Adrenal gland (tissue), 12 donors: ENCODE measurements around the gene TNFRSF4. TPM values are rescaled to one million over a fixed set of nuclear protein-coding genes. Genes with fewer than 3 reads are reported as not detected.

ENCODE experiments used
- DNase-seq, 7 donors: peaks; one replicate each; pipeline ENCODE4 v3.0.0-alpha.2; 2019 to 2020
- H3K27ac ChIP-seq, 5 donors: fragments of 200-600 bp; sonication (generic) in 4 of 5; 1 replicate in 3 of 5; 2 replicates in 2 of 5; pipeline versions ENCODE4 v1.5.1 to v1.8.0; 2016 to 2020; ENCODE audit warnings: mild to moderate bottlenecking in 1 of 5
- H3K27me3 ChIP-seq: fragments of 200-600 bp; 2 replicates; pipeline ENCODE4 v1.8.0; 2021
- H3K36me3 ChIP-seq, 2 donors: fragments of 200-600 bp; replicated peaks in 1 of 2; 1 replicate in 1 of 2; 2 replicates in 1 of 2; pipeline versions ENCODE4 v1.5.1 to v1.8.0; 2018 to 2022
- H3K4me1 ChIP-seq, 2 donors: fragments of 200-600 bp; replicated peaks in 1 of 2; 1 replicate in 1 of 2; 2 replicates in 1 of 2; pipeline versions ENCODE4 v1.5.1 to v1.8.0; 2018 to 2021
- H3K4me3 ChIP-seq, 4 donors: fragments of 200-600 bp; sonication (generic) in 3 of 4; one replicate each; pipeline ENCODE4 v1.5.1; 2016 to 2018
- H3K9me3 ChIP-seq, 3 donors: fragments of 200-600 bp; sonication (generic) in 1 of 3; replicated peaks in 1 of 3; 1 replicate in 2 of 3; 2 replicates in 1 of 3; pipeline versions ENCODE4 v1.5.1 to v1.8.0; 2016 to 2021
- CTCF ChIP-seq, 6 experiments: fragments of 450-650 bp in 4 of 6; fragments of 200-600 bp in 2 of 6; sonication (generic) in 1 of 6; IDR thresholded peaks; 1 replicate in 5 of 6; 2 replicates in 1 of 6; pipeline versions ENCODE4 v1.5.1 to v1.8.0; 2016 to 2021; ENCODE audit warnings: antibody characterized with exemption in 6 of 6, mild to moderate bottlenecking in 2 of 6, moderate library complexity in 1 of 6
- POLR2A ChIP-seq, 2 donors: fragments of 450-650 bp; IDR thresholded peaks; one replicate each; pipeline ENCODE4 v1.6.1; 2017; ENCODE audit warnings: antibody characterized with exemption in 2 of 2, mild to moderate bottlenecking in 2 of 2, moderate library complexity in 1 of 2
- WGBS, 4 donors: extraction: QIAGEN DNeasy Blood & Tissue Kit in 2 of 4; methylation state at CpG; one replicate each; pipeline versions ENCODE4 v1.1.5 to v1.1.7; 2013 to 2017; 5-methylcytosine and 5-hydroxymethylcytosine counted together
- intact Hi-C, 2 donors: fragments of 100-400 bp; cut with DNase I; formaldehyde crosslinking; loops; one replicate each; pipeline versions ENCODE4 v1.14.1 to v1.15.0; 2022 to 2023
- polyA plus RNA-seq, 3 donors: library from polyadenylated mRNA; stranded (reverse); fragments of 200-250 nt in 2 of 3; fragments of 350-450 nt in 1 of 3; fragmentation: Illumina TruSeq in 1 of 3; extraction: RNeasy Lipid Tissue Mini Kit (QIAGEN cat#74804) in 1 of 3; gene quantifications; one replicate each; pipeline ENCODE4 v1.2.3, GENCODE V29; 2013 to 2014
- total RNA-seq, 9 donors: library from RNA; depleted of rRNA in 4 of 9; stranded (reverse); fragments of >200 nt in 4 of 9; fragments of 120-200 nt in 1 of 9; fragmentation: NEBNext Ultra II Directional in 1 of 9; extraction: Animal tissue kit (Norgen Biotek cat#: 25700) in 1 of 9; gene quantifications; one replicate each; pipeline versions ENCODE4 v1.1.0 to v1.2.4, GENCODE V29; 2013 to 2023
- donor health status: healthy with polysubstance abuse.
- donor health status: Bipolar disorder and iron deficiency.
- donor health status: DM: yes; HTN: yes; CAD: no.
- donor health status: DM: no; HTN: no; CAD: no.
- donor health status: DM: no; HTN: no; CAD: no.
- donor health status: DM: yes; HTN: yes; CAD: no.

The TNFRSF4 gene
- total and polyA plus RNA-seq, 12 donors: 0.32 to 6.9 (median 1.1) TPM; not detected in 2

- Histone ChIP-seq H3K4me3 (no peak overlapping the region), H3K27me3 (no peaks in the 10 kb centered on the region), H3K27ac (peak overlapping the region in 2 of 5 donors; percentile 1 to 27), H3K36me3 (peaks cover 0 to 66% of the 10 kb centered on the region in 2 donors), H3K9me3 (no peaks in the 10 kb centered on the region), H3K4me1 (no peaks in the 10 kb centered on the region)
- DNase-seq: peak in 6 of 7 donors; percentile 67 to 88 (median 78)
- intact Hi-C loops: no loop called here
- TF ChIP-seq CTCF (IDR thresholded peaks at IDR 0.05): no peak
- no peak for TF ChIP-seq POLR2A (IDR thresholded peaks at IDR 0.05)
- WGBS, 4 donors: 69 to 77% (median 71%) methylated on average over 26 of the region's 26 CpGs
Measured at GRCh38 chr1:1259951-1260600, 46.1 kb upstream of the TNFRSF4 start.

DNA sequence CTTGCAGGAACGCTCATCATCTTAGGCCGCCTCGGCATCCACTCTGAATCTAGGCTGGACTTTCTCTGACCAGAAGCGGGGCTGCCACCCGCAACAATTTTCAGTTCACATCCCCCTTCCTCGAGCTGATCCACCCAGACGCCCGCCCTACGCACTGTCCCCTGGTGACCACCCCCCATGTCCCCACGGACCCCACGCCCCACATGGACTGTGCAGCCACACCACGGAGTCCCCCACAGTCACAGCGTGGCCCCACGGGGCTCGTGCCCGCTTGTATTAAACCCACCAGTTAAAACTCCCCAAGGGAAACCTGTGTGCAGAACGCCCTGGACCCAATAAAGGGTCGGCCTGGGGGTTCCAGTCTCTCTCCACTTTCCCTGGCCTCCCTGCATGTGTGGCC is 45.6 kb upstream of the TNFRSF4 start:
- Histone ChIP-seq H3K27ac (no peak overlapping the region), H3K9me3 (no peaks in the 10 kb centered on the region), H3K27me3 (no peaks in the 10 kb centered on the region), H3K4me3 (no peak overlapping the region), H3K36me3 (peaks cover 0 to 66% of the 10 kb centered on the region in 2 donors), H3K4me1 (no peaks in the 10 kb centered on the region)
- WGBS, 4 donors: 89 to 94% (median 93%) methylated on average over 16 to 18 of the region's 18 CpGs
- intact Hi-C loops: no loop called here
- TF ChIP-seq POLR2A (IDR thresholded peaks at IDR 0.05) (no peak), CTCF (IDR thresholded peaks at IDR 0.05) (no peak)
- no peak for DNase-seq

DNA sequence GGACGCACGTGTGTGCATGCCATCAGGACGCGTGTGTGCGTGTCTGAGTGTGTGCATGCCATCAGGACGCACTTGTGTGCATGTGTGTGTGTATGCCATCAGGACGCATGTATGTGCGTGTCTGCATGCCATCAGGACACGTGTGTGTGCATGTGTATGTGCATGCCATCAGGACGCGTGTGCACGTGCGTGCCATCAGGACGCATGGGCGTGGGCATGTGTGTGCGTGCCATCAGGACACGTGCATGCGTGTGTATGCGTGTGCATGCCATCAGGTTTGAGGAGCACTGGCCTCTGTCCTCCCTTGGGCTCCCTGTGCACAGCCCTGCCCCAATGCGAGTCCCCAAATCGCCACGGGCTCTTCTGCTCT is 45.2 kb upstream of the TNFRSF4 start:
- 91 to 97% (median 92%) methylated on average over 19 to 22 of the region's 22 CpGs for WGBS, 4 donors
- TF ChIP-seq POLR2A (IDR thresholded peaks at IDR 0.05) (no peak), CTCF (IDR thresholded peaks at IDR 0.05) (no peak)
- intact Hi-C loops: no loop called here

DNA sequence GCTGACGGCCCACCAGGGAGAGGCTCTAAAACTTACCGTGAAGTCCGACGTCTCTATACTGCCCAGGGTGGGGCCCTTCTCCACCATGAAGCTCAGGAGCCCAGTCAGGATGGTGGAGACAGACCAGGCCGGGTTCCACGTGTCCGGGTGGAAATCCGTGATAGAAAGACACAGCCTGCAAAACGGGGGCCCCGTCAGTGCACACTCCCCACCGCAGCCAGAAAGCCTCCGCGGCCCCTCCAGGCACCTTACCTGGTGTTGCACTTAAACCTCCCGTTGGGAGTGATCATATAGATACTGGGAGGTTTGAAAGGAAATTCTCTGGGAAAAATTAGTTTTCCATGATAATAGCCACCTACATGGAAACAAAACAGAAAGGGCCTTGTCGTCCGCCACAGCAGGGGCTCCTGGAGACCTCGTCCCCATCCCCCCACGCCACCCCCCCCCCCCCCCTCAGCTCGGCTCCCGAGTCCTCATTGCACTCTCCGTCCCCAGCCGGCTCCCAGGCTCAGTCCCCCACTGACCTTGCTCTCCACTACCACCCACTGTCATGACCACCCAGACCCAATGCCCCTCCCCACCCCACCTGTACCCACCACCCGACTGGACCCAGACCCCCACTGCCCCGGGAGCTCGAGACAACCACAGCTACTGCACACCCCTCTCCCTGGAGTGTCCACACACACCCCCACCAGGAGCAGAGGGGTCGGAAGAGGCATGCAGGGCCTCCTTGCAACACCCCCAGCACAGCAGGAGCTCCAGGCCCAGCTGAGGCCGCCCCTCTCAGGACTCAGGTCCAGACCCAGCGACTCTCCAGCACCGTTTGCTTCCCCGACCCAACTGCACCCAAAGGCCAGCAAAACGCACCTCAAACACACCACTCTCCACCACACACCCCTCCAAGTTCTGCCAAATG is 43.3 kb upstream of the TNFRSF4 start:
- Histone ChIP-seq H3K36me3 (peaks cover 0 to 63% of the 10 kb centered on the region in 2 donors), H3K4me3 (no peak overlapping the region), H3K27ac (no peak overlapping the region), H3K27me3 (no peaks in the 10 kb centered on the region), H3K4me1 (no peaks in the 10 kb centered on the region), H3K9me3 (no peaks in the 10 kb centered on the region)
- intact Hi-C loops: no loop called here
- no peak for DNase-seq
- TF ChIP-seq CTCF (IDR thresholded peaks at IDR 0.05) (no peak), POLR2A (IDR thresholded peaks at IDR 0.05) (no peak)
- 88 to 91% (median 89%) methylated on average over 27 to 31 of the region's 31 CpGs for WGBS, 4 donors

More for the DNA sequence above, 45.2 kb upstream of the TNFRSF4 start:
- no peak overlapping the region for H3K4me3 ChIP-seq
- H3K9me3 ChIP-seq: no peaks in the 10 kb centered on the region
- H3K27me3 ChIP-seq: no peaks in the 10 kb centered on the region
- no peak for DNase-seq
- no peak overlapping the region for H3K27ac ChIP-seq
- H3K36me3 ChIP-seq: peaks cover 0 to 67% of the 10 kb centered on the region in 2 donors
- no peaks in the 10 kb centered on the region for H3K4me1 ChIP-seq
